Gastroesophageal sphincter (tissue), 4 donors: ENCODE measurements around the gene SETBP1. TPM values are rescaled to one million over a fixed set of nuclear protein-coding genes. Genes with fewer than 3 reads are reported as not detected.

Source experiments
- ATAC-seq: fragments of 150-250 bp; one replicate; pipeline ENCODE4 v1.9.1; 2016; ENCODE audit warnings: mild to moderate bottlenecking, moderate library complexity
- H3K27ac ChIP-seq, 4 donors: fragments of 200-600 bp; sonication (generic) in 3 of 4; 1 replicate in 3 of 4; 2 replicates in 1 of 4; pipeline ENCODE4 v1.5.1; 2016 to 2019
- H3K27me3 ChIP-seq: fragments of 200-600 bp; sonication (generic); one replicate; pipeline ENCODE4 v1.5.1; 2019
- H3K36me3 ChIP-seq, 2 donors: fragments of 200-600 bp; sonication (generic); one replicate each; pipeline ENCODE4 v1.5.1; 2019; ENCODE audit warnings: control low read depth in 1 of 2
- H3K4me1 ChIP-seq, 3 donors: fragments of 200-600 bp; sonication (generic); 1 replicate in 2 of 3; 2 replicates in 1 of 3; pipeline ENCODE4 v1.5.1; 2016 to 2019; ENCODE audit warnings: control low read depth in 2 of 3
- H3K4me3 ChIP-seq, 2 donors: fragments of 200-600 bp; sonication (generic); one replicate each; pipeline ENCODE4 v1.5.1; 2019; ENCODE audit warnings: mild to moderate bottlenecking in 1 of 2, moderate library complexity in 1 of 2
- H3K9me3 ChIP-seq, 3 donors: fragments of 200-600 bp; sonication (generic); one replicate each; pipeline ENCODE4 v1.5.1; 2017 to 2019; ENCODE audit warnings: control low read depth in 2 of 3
- CTCF ChIP-seq, 4 experiments: fragments of 200-600 bp in 2 of 4; fragments of 450-650 bp in 2 of 4; sonication (generic) in 1 of 4; IDR thresholded peaks; one replicate each; pipeline ENCODE4 v1.5.1; 2017 to 2019; ENCODE audit warnings: antibody characterized with exemption in 4 of 4, mild to moderate bottlenecking in 2 of 4, moderate library complexity in 2 of 4
- EP300 ChIP-seq: sonication (generic); formaldehyde crosslinking; IDR thresholded peaks from one replicate; pipeline ENCODE4 v1.6.1; 2017; ENCODE audit warnings: antibody characterized with exemption, mild to moderate bottlenecking
- POLR2A ChIP-seq, 2 donors: fragments of 450-650 bp; IDR thresholded peaks; one replicate each; pipeline ENCODE4 v1.6.1; 2017; ENCODE audit warnings: antibody characterized with exemption in 2 of 2, mild to moderate bottlenecking in 2 of 2, moderate library complexity in 1 of 2
- POLR2AphosphoS5 ChIP-seq: sonication (generic); formaldehyde crosslinking; IDR thresholded peaks from one replicate; pipeline ENCODE4 v1.6.1; 2017; ENCODE audit warnings: antibody characterized with exemption
- WGBS, 2 donors: methylation state at CpG; one replicate each; pipeline ENCODE4 v1.1.5; 2018; ENCODE audit warnings: low coverage in 1 of 2; 5-methylcytosine and 5-hydroxymethylcytosine counted together
- total RNA-seq, 4 donors: library from RNA; depleted of rRNA; stranded (reverse); fragments of >200 nt; gene quantifications; one replicate each; pipeline ENCODE4 v1.1.0, GENCODE V29; 2016

The SETBP1 gene
- total RNA-seq, 4 donors from 2014 or later, result 42.5 to 87.6 (median 67.8) TPM

DNA sequence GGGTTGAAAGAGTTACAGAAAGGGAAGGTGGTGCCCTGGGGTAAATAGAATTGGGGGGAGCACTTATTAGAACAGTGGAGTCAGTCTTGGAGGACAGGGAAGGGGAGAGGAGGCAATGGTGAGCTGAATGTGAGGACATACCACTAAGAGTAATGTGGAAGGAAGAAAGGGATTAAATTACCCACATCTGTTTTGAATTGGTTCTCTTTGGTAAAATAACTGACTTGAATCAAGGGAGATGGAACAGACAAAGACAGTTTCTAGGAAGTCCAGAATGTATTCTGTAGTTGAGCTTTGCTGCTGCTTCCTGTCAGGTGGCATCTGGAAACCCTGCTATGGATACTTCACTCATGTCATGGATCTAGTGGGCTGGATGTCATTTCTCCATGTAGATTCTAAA lies 6.7 kb downstream of the SETBP1 start:
- Histone ChIP-seq H3K36me3 (no peaks in the 10 kb centered on the region), H3K4me1 (peaks cover 0 to 87% (median 16%) of the 10 kb centered on the region in 3 donors), H3K27ac (no peak overlapping the region), H3K27me3 (no peaks in the 10 kb centered on the region), H3K9me3 (no peaks in the 10 kb centered on the region), H3K4me3 (no peak overlapping the region)
- ATAC-seq, result no peak
- TF ChIP-seq EP300, result no peak
- no peak for TF ChIP-seq CTCF (IDR thresholded peaks at IDR 0.05)
- no peak for TF ChIP-seq POLR2A (IDR thresholded peaks at IDR 0.05)
- no peak for TF ChIP-seq POLR2AphosphoS5

- Histone ChIP-seq H3K4me1 (peaks cover 0 to 86% (median under 1%) of the 10 kb centered on the region in 3 donors), H3K4me3 (no peak overlapping the region), H3K9me3 (no peaks in the 10 kb centered on the region), H3K27me3 (no peaks in the 10 kb centered on the region), H3K27ac (peak overlapping the region in 1 of 4 donors; percentile 17), H3K36me3 (no peaks in the 10 kb centered on the region)
- 89 to 100% methylated on average over 2 to 3 of the region's 3 CpGs for WGBS, 2 donors
- TF ChIP-seq CTCF (IDR thresholded peaks at IDR 0.05), result no peak
- TF ChIP-seq EP300, result no peak
- no peak for TF ChIP-seq POLR2AphosphoS5
- no peak for TF ChIP-seq POLR2A (IDR thresholded peaks at IDR 0.05)
- ATAC-seq, result no peak
Measured at GRCh38 chr18:44689736-44690135, 9.0 kb downstream of the SETBP1 start.

GRCh38 chr18:44691148-44691925 lies 10.6 kb downstream of the SETBP1 start:
- TF ChIP-seq CTCF (IDR thresholded peaks at IDR 0.05) (no peak), POLR2A (IDR thresholded peaks at IDR 0.05) (no peak), EP300 (no peak), POLR2AphosphoS5 (no peak)

GRCh38 chr18:44693030-44693784 lies 12.5 kb downstream of the SETBP1 start:
- no peaks in the 10 kb centered on the region for H3K36me3 ChIP-seq
- H3K27me3 ChIP-seq, result no peaks in the 10 kb centered on the region
- ATAC-seq, result no peak
- H3K9me3 ChIP-seq, result no peaks in the 10 kb centered on the region
- no peak for TF ChIP-seq EP300
- TF ChIP-seq CTCF (IDR thresholded peaks at IDR 0.05), result no peak
- TF ChIP-seq POLR2A (IDR thresholded peaks at IDR 0.05), result no peak
- no peak for TF ChIP-seq POLR2AphosphoS5
- WGBS, 2 donors, result 82 to 100% methylated on average over 1 to 4 of the region's 4 CpGs
- H3K4me3 ChIP-seq, result no peak overlapping the region
- H3K27ac ChIP-seq, result no peak overlapping the region
- peaks cover 0 to 87% (median 14%) of the 10 kb centered on the region in 3 donors for H3K4me1 ChIP-seq

More at GRCh38 chr18:44691148-44691925, 10.6 kb downstream of the SETBP1 start:
- no peaks in the 10 kb centered on the region for H3K27me3 ChIP-seq
- 57 to 92% methylated on average over 2 to 3 of the region's 4 CpGs for WGBS, 2 donors
- no peak overlapping the region for H3K27ac ChIP-seq
- H3K4me1 ChIP-seq, result peaks cover 0 to 87% (median 10%) of the 10 kb centered on the region in 3 donors
- no peaks in the 10 kb centered on the region for H3K36me3 ChIP-seq
- H3K9me3 ChIP-seq, result no peaks in the 10 kb centered on the region
- no peak overlapping the region for H3K4me3 ChIP-seq
- no peak for ATAC-seq
